Superior temporal gyrus (tissue), 1 donor: Measurements from ENCODE around the gene UBE3A.

ENCODE experiments used
- DNase-seq: peaks from one replicate; pipeline ENCODE4 v3.0.0-alpha.2; 2016; ENCODE audit errors: extremely low spot score

Gene UBE3A

DNA sequence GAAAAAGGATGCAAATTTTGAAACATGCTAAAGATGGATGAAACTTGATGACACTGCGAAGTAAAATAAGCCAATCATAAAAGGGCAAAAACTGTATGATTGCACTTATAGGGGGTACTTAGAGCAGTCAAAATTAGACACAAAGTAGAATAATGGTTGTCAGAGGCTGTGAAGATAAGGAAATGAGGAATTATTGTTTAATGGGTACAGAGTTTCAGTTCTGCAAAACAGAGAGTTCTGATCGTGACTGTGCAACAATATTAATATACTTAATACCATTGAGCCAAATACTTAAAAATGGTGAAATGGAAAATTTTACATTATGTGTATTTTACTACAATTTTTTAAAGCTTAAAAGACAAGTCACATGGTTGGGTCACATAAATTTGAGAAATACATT is 35.1 kb downstream of the UBE3A start:
- no peak for DNase-seq

DNA sequence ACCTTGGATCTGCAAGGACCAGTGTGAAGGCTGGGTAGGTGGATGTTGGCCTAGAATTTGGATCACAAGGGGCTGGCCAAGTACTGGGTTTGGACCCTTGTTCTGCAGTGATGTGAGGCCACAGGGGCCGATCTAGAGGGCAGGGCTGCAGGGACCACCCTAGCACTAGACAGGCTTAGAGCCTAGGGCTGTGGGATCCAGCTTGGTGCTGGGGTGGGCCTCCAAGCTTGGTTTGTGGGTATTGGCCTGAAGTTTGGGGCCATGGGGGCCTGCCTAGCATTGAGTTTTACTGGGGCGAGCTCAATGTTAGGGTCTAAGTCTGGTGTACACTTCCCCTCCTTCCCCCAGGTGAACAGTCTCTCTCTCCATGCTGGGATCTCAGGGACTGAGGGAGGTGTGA is 36.5 kb downstream of the UBE3A start:
- DNase-seq: no peak

DNA sequence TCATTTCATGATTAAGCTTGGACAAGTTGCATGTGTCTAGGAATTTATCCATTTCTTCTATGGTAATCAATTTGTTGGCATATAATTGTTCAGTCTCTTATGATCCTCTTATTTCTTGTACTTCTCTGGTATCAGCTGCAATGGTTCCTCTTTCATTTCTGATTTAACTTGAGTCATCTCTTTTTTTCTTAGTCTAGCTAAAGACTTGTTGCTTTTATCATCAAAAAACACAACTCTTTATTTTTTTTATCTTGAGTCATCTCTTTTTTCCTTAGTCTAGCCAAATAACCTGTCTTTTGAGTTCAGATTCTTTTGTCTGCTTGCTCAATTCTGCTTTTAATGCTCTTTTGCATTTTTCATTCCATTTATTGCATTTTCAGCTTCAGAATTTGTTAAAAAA is 37.3 kb downstream of the UBE3A start:
- DNase-seq: no peak

DNA sequence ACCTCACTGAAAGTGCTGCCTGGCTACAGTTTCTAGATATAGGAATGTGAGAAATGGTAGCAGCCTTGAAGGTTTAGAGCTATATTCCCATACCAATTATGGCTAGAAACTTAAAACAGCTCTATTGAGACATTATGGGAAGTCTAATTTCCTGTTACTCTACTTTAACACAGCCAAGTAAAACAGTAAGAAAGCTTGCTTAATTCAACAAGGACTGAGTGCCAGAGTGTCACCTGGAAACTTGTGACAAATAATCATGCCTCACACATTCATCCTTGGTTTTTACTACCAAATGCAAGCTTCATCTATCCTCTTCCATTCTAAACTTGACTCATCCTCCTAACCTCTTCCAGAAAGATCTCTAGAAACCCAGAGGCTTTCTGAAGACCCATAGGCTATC is 41.7 kb downstream of the UBE3A start:
- DNase-seq: no peak

DNA sequence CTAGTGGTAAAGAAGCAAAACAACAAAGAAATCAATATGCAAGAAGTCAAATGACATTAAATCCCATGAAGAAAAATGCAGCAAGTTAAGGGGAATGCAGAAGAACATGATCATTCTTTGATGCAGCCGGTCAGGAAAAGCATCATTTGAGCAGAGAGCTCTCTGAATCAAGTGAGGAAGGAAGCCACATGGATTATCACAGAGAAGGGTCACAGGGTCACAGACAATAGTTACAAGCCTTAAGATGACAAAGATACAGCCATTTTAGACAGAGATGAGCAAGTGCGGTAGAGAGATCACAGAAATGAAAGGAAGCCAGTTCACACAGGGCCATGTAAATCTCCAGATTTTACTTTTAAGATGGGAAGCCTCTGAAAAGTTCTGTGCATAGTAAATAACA is 43.9 kb downstream of the UBE3A start:
- no peak for DNase-seq

DNA sequence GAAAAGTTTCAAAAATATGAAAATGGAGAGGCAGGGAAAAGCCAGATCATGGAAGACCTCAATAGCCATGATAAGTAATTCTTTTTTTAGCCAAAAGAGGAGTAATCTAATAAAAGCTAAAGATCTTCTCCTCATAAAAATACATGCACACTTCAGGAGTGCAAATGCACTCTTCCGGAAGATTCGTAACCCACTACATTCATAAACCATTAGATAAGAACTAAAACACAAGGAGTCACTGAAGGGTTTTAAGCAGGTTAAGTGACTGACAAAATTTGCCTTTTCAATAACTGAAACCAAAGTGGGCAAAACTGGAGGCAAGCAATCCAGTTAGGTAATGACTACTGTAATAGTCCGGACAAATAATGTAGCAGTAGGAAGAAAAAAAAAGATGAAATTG is 46.0 kb downstream of the UBE3A start:
- no peak for DNase-seq

DNA sequence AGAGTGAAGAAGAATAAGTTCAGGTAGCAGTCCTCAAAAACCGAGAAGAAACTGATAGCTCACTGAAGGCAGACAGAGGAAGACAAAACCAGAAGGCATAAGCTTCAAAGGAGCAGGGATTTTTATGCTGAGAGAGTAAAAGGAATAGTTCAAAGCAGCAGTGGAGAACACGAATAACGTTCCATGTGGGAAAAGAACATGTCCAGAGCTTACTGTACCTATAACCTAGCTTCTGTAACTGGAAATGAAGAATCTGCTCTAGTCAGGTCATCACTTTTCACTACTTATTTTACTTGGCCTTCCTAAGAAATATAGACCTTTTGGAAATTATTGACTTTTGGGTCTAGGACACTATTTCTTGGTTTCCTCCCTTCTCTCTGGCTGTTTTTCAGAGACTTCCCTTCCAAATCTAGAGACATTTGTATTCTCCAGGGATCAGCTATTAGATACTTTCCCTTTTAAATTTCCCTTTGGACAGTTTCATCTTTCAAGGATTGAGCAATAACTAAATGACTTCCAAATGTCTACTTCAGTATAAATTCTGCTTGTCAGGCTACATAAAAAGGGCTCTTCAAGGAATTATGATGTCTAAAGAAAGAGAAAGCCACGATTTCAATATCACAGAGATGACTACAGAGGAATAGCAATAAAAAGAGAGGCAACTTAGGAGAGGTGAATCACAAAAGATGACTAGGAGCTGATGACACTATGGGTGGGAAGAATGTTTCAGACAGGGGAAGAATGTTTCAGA is 46.7 kb downstream of the UBE3A start:
- no peak for DNase-seq

DNA sequence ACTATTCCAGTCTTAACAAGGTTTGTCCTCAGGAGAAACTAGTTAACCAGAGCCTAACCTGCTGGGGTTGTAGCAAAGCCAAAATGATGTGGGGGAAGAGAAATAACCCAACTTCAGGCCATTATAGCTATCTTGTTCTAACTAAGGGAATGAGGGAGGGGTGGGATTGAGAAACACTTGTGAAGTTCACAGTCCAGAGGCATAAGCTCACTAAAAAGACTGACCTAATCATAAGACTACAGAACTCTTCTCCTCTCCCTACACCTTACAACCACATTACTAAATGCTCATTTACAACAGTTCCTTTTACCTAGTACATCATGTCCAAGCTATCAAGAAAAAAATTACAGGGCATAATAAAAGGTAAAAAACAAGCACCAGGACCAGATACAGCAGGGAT is 52.8 kb downstream of the UBE3A start:
- DNase-seq: no peak

DNA sequence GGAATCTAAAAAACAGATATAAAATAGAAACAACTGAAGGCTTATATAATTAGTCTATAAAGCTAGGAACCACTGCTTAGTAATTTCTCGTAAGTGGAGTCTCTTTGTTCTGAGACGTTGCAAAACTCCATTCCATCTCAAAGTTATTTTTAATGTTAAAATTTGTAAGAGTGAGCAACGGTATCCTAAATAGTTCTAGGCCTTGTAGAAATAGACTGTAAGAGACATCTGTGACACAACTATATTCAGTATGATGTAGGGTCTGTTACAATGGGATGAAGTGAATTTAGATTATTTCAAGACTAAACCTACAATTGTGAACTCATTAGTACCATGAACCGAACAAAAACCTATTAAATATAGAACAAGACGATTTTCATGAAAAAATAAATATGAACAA is 57.2 kb downstream of the UBE3A start:
- DNase-seq: no peak

DNA sequence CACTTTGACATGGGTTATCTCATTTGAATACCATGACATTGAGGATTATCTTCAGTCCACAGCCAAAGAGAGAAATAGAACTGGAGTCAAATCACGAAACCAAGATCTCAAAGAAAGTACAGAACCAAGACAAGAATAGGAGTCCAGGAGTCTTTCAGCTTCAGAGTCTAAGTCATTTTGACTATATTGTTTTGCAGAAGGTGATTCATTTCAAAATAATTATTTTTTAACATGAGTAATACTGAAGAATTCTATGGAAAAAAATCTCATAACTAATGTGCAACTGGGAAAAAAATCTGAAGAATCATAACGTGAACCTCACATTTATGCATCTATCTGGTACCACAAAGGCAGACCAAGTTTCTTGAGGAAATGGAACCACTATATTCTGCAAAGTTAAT is 60.3 kb downstream of the UBE3A start:
- DNase-seq: no peak

DNA sequence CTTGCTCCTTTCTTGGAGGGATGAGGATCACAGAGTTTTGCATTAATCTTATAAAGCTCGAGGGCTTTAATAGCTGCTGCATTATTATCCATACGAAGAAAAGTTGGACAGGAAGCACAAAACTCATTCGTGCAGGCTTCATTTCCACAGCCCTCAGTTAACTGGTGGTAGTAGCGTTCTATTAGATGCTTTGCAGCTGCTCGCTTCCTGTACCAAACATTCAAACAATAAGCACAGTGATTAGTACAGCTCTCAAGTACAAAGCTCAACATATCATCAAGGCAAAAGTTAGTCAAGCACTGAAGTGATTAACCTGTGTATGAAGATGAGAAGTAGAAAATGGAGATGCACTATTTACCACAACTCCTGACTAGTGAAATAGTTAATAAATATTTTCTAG is 63.3 kb downstream of the UBE3A start:
- DNase-seq: no peak

DNA sequence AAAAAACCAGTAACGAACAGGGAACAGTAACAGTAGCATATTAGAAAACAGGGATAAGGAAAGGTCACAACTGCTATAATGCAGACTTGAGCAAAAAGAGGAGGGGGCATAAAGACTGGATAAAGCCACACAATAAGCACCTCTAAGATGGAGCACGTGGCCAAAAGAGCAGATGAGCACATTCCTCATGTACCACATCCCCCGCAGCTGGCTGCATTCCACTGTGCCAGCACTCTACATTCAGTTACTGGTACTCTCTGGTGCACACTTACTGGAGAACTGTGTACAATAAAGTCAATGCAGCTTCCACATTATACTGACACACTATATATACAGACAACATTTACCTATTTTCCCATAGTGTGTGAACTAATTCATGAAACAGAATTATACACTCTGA is 64.7 kb downstream of the UBE3A start:
- DNase-seq: no peak

DNA sequence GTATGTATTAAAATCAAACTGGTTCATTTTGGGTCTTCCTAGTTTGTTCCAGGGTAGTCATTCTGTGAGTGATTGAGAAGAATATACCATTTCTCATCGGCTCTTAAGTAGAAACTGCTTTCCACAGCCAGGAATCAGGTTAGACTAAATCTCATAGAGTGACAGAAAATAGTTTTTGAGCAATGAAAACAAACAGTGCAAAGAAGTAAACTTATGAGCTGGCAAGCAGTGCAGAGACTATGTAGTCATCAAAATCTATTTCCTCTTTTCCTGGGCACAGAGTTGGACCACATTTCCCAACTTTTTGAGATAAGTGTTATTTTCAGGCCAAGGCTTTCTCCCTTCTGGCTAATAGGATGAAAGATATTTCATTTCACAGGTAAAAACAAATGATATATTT is 66.5 kb downstream of the UBE3A start:
- no peak for DNase-seq

DNA sequence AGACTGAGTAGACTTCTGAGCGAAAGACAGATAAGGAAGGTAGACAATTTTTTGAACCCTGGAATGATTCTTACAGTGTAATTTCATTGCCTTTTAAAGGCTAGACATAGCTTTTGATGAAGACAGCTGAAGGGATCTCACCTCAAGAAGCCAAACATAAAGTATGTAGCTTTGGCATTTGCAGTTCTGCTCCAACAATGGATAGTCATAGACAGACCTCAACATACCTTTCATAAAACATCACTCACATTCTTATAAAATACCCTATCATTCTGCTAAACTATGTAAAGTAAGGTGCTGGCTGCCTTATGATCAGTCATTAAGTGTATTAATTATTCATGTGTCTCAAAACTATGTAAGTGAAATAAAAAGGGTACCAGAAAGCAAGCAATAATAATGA is 70.0 kb downstream of the UBE3A start:
- no peak for DNase-seq

DNA sequence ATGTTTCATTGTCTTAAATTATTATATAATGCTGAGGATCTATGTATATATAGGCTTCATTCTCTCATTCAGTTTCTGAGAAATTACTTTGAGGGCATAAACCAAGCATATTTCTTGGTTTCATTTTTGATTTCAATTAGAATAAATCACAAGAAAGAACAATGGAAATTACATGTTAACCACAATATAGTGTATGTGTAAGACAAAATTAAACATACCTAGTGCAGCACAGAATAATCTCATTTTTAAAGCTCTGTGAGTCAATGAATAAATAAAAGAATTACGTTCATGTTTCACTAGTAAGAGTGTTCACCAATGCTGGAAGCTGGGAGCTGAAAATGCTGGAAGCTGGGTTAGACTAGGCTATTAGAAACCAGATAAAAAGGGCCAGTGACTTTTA is 72.8 kb downstream of the UBE3A start:
- DNase-seq: no peak

DNA sequence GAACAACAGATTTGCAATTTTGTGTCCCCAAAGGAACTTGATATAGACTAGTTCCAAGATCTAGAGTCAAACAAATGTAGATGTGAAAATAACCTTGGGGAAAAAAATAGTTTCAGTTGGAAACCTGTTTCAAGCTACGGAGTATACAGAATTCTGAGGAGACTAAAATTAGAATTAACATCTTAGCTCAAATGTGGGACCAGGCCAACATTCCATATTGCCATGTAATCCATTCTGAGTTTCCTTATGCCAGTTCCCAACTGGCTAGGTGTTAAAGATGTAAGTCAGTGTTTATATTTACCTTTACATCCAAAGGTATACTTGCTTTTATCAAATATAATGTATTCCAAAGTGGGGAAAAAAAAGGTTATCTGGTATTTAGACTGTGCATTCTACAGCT is 76.3 kb downstream of the UBE3A start:
- DNase-seq: no peak

DNA sequence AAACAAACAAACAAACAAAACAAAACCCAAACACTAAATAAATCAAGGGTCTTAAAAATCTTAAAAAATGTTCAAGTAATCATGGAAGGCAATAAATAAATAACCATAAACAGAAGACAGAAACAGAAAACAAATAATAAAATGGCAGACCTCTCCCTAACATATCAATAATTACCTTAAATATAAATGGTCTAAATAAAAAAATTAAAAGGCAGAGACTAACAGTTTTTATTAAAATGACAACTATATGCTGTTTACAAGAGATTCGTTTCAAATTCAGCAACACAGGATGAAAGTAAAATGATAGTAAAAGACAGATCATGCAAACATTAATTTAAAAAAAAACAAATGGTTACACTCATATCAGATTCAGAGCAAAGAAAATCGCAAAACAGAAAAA is 91.1 kb downstream of the UBE3A start:
- no peak for DNase-seq

DNA sequence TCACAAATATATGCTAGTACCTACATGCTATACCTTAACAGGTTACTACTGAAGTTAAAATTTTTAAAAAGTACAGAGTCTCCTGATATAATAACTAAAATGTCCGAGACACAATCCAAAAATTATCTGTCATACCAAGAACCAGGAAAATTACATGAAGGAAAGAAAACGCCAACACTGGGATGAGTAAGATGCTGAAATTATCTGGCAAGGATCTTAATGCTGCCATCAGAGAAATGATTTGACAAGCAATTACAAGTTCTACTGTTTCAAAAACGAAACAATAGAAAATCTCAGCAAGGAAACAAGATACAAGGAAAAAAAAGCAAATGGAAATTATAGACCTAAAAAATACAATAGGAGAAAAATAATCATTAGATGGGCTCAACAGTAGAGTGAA is 92.5 kb downstream of the UBE3A start:
- DNase-seq: peak; percentile 35

DNA sequence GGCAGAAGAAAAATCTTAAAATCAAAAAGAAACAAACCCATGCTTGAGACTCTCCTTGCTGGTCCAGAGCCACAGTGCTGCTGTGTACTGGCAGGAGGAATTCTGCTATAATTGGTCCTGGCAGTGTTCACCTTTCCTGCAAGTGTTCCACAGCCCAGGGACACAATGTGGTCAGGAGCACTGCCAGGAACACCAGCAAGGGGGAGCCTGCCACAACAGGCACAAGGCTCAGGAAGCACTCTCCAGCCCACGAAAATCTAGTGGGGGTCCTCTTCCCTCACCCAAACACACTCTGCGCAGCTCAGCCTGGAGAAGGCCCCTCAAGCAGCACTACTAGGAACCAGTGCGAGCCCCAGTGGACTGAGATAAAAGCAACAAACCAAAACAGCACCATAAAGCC is 92.9 kb downstream of the UBE3A start:
- peak; percentile 48 for DNase-seq

DNA sequence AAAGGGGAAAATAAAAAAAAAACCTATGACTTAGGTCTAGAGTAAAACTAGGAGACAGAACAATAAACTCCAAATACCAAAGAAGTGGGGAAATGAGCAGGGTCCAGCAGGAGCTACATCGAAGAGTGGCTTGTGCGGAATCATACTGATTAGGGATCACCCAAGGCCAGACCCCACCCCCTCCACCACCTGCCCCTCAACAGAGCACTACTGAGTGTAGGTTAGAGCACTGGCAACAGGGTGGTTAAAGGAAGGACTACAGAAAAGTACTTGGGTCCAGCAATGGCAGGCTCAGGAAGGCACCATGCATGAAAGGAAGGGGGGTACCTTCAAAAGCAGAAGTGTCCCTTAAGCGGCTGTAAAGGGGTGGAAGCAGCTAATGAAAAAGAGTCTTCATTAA is 96.2 kb downstream of the UBE3A start:
- DNase-seq: no peak

DNA sequence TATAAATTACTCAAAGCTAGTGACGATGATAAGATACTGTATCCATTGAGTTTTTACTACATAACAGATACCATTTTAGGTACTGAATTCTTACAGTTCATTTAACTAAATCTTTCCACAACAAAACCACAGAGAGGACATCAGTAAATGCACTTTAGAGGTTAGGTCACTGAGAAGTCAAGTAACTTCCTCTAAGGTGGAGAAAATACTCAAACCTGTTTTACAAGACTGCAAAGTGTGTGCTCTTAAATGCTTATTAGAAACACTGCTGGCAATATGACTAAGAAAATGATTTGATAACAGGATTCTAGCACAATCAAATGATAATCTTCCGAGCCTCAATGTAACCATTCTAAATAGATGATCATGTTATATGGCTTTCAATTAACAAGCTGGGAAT is 99.4 kb downstream of the UBE3A start:
- DNase-seq: no peak

DNA sequence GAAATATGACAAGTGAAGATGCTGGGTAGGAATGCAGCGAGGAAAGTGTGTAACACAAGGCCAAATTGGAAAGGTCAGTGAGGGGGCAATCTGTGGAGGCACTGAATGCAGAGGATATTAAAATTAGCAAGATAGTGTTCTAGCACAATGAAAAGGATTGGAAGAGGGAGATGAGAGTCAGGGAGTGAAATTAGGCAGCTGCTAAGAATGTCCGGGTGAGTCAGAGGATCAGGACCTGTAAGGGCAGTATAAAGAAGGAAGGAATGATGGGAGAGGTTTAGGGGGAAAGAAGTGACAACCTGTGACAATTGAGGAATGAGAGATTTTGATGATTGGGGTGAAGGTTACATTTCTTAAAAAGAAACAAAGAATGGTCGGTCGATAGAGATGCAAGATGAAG is 103.5 kb downstream of the UBE3A start:
- no peak for DNase-seq

DNA sequence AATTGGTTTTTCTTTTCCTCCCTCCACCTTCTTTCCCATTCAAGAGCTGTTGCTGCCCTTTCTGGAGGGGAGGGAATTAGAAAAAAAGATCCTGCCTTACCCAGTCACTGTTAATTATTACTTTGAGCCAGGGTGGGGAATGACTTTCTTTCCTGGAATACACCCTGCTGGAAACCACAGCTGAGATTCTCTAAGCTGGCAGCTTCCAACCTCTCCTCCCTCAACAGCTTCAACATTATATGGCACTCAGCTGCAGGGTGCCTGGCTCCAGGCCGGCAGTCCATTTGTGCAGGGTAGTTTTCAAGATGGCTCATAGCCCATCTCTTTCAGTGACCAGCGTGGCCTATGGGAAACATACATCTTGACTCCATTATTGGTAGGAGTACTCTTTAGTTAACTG is 105.8 kb downstream of the UBE3A start:
- no peak for DNase-seq

DNA sequence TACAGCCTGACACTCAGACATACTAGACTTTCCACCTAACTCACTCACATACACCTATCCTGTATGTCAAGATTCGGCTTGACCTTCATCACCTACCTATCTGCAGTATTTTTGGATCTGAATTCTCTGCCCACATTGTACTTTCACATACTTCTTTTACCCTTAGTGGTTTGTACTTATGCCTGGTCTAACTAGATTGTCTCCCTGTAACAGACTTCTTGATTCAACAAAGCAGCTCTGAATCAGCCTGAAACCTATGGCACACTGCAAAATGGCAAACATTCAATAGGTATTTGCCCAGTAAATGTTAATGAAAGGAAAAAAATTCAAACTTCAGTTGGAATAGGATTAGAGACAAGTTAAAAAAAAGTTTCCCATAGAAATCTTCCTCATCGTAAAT is 106.5 kb downstream of the UBE3A start:
- no peak for DNase-seq
